ENCODE measurements around the gene CABLES2.

CABLES2 gene

DNA sequence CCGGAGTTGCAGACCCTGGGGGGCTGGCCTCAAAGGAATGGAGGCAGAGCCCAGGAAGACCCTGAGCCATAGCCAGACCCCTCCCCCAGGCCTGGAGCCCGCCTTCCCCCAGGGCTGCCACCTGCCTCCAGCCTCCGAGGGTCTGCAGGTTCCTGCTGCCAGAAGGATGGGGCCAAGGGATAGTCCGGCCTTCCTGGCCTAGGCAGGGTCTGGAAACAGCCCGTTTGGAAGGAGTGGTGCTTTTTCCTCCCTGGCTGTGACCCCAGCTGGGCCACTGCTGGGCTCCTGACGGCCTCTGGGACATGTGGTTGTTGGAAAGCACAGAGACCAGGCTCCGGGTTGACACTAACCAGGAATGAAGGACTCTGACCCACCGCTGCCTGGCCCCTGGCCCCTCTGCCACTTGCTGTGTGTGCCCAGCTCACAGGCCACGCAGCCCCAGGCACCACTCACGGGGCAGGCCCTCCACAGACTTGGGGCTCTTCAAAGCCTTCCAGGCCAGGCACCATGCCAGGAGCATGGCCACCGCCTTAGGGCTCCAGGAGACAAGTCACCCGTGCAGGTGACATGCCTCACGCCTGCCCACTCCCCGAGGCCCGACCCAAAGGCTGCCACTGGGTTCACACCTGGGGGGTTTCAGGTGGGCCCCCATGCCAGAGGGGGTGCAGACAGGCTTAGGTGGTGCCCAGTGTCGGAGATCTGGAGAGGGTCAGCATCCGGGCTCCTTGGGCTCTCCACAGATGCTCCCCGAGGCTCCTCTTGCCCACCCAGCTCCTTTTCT, 36.1 kb downstream of the CABLES2 start:
- no peak for DNase-seq (ENCODE audit: low read depth)

DNA sequence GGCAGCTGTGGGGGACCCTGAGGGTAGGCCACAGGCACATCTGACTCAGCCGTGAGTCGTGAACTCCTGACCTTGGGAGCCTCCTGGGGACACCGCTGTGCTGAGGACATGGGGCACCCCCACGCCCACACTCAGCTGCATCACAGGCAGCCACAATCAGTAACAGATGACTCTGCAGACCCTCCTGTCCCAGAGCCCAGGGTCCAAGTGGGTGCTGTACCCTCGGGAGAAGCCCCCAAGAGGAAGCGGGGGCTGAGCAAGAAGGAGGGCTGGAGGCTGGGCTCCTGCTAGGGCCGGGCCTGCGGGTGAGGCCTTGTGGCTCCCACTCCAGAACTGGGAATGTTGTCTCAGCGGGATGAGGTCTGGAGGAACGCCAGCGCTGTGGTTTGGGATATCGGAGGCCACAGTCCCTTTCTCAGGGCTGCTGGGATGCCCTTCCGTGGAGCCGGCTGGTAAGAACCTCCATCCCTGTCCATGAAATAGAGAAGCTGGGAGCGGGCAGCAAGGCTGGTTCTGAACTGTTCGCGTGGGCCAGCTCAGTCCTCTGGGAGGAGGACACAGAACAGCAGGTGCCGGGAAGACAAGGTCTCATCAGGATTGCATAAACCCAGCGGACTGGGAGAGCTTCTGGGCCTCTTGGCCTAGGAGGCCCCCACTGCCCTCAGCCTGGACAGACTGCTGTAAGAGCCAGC, 36.8 kb downstream of the CABLES2 start:
- no peak for DNase-seq (ENCODE audit: low read depth)

DNA sequence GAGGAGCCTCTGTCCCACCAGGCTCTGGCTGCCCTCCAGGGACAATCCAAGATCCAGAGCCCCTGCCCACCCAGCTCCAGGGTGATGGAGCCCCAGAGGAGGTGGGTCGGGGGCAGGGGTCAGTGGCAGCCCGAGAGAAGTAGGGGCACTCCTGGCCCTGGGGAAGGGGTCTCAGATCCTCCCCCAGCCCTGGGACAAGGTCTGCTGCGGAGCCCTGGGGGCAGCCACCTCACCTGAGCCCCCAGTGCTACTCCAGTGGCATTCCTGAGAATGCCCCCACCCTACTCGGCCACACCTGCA, 37.3 kb downstream of the CABLES2 start:
- DNase-seq (ENCODE audit: low read depth): no peak

DNA sequence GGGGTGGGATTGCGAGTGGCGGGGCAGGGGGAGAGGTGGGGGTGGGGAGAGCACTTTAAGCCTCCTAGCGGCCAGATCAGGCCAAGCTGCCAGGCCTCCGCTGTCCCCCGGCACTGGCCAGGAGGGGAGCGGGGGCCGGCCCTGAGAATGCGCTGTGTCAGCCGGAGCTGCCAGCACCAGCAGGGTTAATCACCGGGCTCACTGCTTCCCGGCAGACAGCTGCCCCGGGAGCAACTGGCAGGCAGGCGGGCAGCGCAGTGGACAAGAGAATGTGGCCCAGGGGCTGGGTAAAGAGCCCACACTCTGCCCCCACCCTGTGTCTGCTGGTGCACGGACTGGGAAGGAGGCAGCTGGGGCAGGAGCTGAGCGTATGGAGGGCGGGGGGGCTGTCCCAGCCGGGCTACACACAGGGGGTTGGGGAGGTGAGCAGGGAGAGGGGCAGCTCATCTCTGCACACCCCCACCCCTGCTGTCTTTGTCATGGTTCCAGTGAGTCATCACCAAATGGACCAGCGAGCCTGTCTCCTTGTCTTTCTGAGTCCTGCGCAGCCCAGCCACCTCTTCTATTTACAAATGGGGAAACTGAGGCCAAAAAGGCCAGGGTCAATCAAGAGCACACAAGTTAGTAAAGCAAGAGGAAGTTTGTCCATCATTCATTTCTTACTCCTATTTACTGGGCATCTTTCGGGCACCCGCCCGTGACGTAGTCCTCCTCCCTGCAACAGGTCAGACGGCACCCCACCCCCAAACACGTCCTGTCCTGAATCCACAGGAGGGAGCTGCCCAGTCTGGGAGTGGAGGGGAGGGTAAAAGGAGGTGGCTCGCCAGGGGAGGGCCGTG, 37.9 kb downstream of the CABLES2 start:
- no peak for DNase-seq (ENCODE audit: low read depth)

DNA sequence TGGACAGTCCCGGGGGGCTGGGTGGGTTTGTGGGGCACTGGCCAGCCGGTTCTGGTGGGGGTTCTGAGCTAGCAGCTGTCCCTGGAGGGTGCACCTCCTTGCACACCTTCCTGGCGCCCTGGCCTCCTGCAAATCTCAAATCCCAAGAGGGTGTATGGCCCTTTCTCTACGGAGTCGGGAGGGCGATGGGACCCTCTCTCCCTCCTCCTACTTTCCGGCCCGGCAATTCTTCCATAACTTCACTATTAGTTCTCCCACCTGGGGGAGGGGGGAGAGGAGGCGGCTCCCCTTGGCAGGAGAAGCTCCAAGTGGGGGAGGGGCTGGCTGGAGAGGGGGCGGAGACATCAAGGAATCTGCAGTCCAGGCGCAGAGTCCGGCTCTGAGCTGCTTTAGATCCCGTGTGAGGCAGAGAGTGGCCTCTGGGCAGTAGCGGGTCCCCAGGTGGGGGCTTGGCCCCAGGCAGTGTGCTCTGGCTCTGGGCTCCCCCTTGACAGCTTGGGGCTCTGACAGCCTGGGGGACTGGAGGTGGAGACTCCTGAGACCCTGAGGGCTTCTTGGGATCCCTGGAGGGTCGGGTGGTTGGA, 38.6 kb downstream of the CABLES2 start:
- DNase-seq (ENCODE audit: low read depth): no peak

DNA sequence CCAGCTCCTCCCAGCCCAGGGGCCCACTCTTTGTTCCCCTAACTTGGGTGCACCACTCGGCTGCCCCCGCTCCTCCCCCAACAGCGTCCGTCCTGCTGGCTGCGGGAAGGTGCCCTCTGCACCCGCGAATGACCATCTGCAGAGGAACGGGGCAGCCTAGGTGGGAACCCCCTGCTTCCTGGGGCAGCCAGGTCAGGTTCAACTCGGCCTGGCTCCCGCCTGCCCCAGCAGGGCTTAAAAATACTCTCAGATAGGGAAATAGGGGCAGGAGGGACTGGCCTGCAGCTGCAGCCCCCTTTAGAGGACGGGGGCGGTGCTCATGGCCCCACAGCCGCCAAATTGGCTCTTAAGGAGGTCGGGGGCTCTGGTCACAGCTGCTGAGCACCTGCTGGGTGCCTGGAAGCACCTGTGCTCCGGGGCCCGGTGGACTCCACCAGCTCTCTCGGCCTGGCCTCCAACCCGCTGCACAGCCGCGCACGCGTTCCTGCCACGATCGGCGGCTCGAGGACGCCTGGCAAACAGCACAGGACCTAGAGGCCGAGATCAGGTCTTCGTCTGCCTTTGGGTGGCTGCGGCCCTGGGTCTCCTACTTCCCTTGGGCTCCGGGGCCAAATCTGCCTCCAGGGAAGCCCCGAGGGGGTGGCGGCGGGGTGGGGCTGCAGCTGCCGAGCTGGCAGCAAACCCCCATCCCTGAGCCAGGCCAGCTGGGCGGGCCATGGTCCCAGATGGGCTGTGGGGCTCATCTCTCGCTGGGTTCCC, 39.3 kb downstream of the CABLES2 start:
- DNase-seq (ENCODE audit: low read depth): no peak

DNA sequence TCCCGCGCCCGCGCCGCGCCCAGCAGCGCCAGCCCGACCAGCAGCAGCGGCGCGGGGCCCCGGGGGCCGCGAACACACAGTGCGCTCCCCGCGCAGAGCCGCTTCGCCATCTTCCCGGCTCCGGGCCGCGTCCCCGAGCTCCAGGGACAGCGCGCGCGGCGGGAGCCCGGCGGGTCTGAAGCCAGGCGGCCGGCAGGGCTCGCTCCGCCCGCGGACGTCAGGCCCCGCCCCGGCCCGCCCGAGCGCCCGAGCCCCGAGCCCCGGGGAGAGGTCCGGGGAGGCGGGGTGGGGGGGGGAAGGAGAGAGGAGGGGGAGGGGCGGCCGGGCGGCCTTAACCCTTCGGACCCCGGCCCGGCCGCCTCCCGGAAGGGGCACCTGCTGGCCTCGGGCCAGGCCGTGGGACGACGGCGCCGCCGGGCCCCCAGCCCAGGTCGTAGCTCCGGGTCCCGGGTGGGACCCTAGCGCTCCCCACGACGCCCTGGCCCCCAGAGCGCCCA, 39.9 kb downstream of the CABLES2 start, which contains the start of gene LAMA5:
LAMA5 (minus strand) TSS at position 177 of the 497 bp plus-strand sequence; CDS start at position 110, 67 bp downstream.
- no peak for DNase-seq (ENCODE audit: low read depth)

DNA sequence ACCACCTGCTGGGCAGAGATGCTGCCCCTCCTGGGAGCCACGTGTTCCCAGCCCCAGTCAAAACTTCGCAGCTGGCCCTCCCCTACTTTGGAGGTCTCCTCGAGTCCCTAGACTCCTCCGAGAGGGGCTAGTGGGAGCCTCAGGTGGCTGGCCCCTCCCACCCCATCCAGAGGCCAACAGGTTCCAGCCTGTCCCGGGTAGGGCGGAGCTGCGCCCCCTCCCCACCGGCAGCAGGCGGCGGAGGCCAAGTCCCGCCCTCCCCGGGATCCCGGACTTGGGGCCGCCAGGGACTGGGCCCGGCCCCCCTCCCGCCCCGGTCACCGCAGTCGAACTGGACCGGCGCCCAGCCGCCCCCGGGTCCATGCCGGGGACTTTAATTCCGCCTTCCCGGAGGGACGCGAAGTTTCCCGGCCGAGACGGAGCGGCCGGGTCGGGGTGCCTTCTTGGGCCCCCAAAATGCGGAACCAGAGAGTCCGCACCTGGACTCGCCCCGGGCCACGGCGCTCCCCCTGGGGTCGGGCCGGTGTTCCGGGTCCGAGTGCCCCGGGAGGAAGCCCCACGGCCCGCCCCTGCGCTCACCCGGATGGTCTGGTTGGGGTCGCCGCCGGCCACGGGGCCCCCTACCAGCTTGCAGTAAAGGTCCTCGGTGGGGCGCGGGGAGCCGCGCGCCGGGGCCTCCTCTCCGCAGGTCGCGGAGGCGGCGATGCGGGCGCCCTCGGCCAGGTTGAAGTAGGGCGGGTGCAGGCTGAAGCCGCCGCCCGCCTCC, 40.5 kb downstream of the CABLES2 start:
- DNase-seq (ENCODE audit: low read depth): no peak

DNA sequence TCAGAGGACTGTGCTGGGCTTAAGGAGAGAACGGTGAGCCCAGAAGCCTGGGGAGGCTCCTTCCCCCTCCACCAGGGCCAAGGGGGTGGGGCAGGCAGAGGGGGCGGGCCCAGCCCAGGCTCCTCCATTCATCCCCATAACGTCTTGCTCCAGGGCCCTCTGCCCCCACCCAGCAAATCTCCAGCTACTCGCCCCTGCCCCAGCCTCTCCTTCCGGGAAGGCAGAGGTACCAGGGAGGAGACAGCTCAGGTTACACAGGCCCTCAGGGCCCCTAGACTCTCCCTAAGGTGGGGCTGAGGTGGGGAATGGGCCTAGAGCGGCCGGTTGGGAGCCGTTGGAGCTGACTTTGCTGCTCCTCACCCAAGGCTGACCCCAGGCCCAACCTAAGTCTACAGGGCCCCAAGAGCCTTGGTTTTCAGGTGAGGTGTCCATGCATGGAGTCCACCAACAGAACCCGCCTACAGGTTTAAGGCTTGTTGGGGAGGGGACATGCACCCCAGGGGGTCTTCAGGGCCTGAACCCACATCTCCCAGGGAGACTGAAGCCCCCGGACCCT, 41.2 kb downstream of the CABLES2 start:
- DNase-seq (ENCODE audit: low read depth): no peak

DNA sequence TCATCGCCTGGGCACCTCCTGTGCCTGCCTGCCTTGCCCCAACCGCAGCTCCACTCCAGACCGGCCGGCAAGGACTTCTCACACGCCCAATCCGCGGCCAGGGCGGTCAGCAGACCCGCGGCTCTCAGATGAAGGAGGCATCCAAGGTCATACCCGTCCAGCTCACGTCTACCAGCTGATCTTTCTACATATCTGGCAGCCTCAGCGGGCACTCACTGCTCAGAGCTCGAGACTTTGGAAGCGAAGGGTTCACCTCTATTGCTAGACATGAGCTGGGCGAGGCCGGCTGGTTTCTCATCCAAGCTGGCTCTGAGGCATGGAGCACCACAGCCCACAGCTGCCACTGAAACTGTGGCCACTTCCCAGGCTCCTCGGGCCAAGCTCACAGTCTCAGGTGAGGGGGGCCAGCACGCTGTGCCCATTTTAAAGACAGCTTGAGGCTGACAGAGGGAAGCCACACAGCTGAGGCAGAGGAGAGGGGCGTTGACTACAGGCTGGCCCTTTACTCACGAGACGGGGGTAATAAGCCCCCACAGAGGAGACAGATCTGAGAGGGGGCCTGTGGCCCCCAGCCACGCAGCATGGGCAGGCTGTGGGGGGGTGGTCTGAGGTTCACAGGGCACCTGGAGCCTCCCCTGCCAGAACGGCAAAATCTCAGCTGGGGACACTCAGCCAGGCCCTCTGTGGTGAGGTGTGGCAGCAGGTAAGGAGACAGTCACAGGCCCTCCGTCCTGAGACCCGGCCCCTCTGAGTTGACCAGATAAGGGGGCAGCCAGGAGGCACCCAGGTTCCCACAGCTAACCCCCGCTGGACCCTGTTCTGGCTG, 42.0 kb downstream of the CABLES2 start:
- no peak for DNase-seq (ENCODE audit: low read depth)

DNA sequence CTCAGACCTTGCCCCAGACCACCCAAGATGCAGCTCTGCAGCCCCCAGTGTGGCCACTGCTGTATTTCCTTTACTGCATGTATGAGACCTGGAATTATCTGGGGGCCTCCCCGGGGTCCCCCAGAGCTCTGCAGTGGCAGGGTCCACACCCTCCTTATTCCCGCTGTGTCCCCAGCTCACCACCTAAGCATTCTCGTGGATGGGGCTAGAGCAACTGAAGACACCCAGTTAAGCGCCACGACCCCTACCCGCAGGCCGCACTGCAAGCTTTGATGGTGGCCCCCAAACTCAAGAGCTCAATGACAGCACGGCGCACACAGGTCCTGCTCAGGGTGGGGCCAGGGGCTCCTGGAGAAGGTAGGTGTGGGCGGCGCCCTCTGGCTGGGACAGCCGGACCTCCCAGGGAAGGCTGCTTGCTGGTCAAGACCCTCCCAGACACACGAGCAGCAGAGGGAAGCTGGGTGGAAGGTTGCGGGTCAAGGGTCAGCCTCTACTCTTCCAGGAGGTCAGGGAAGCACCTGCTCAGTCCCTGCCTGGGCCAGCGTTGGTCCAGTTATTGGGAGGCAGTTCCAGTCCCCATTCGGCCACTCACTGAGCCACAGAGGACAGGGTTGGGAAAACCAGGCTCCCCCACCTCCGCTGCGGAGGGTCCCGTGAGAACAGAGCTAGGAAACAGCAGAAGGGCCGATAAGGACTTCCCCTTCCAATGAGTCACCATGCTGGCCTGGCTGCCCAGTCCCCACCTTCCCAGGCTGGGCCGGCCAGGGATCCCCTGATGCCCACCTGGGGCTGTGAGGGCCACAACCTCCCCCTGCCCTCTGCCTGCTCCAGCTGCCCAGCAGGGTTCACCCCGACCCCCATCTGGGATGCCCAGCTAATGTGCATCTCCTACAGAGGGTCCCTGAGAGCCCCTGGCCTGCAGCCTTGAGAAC, 42.9 kb downstream of the CABLES2 start:
- DNase-seq (ENCODE audit: low read depth): no peak

DNA sequence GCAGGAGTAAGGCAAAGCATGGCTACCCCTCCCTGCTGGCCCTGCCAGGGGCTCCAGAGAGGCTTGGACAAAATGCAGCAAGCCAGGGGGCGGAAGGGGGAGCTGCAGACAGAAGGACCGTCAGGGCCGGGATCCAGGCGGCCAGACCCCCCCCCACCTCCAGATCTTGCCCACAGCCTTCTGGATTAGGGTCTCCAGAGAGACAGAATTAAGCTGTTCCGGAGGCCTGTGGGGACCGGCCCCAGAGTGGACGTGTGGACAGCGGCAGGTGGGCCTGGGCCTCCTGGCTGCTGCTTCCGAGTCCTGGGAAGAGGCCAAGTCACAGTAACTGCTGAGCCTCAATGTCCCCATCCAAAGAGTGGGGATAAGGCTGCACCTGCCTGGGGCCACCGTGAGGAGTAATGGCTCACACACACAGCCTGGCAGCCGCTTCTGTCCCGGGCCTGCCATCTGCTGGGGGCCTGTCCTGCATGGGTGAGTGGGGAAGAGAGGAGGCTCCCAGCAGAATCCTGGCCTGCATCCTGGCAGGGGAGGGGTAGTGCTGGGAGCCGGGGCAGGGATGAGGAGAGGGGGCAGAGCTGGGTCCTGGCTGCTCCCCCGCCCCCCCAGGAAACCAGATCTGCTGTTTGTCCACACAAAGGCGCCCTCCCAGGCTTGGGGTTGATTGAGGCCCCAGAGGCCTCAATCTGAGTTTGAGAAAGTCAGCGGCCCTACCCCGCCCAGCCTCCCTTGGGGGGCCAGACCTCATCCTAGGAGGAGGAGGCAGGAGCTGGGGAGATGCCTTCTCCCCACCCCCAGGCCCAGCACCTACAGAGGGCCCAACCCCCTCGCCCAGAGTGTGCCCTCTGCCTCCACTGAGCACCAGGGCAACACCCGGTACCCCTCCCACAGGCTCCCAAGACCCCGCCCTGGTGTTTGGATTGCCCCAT, 43.8 kb downstream of the CABLES2 start:
- DNase-seq (ENCODE audit: low read depth): no peak

DNA sequence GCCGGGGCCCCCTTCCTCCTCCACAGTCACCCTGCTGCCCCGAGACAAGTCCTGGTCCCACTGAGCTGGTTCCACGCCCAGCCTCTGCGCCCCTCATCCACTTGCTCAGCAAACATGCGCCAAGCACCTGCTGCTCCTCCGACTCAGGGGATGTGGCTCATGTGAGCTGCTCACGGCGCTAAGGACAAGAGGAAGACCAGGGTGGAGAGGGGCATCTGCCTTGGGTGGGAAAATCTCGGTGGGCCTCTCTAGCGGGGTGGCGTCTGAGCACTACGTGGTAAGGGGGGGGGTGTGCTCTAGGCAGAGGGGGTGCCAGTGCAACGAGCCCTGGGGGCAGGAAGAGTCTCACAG, 44.5 kb downstream of the CABLES2 start:
- DNase-seq (ENCODE audit: low read depth): no peak

DNA sequence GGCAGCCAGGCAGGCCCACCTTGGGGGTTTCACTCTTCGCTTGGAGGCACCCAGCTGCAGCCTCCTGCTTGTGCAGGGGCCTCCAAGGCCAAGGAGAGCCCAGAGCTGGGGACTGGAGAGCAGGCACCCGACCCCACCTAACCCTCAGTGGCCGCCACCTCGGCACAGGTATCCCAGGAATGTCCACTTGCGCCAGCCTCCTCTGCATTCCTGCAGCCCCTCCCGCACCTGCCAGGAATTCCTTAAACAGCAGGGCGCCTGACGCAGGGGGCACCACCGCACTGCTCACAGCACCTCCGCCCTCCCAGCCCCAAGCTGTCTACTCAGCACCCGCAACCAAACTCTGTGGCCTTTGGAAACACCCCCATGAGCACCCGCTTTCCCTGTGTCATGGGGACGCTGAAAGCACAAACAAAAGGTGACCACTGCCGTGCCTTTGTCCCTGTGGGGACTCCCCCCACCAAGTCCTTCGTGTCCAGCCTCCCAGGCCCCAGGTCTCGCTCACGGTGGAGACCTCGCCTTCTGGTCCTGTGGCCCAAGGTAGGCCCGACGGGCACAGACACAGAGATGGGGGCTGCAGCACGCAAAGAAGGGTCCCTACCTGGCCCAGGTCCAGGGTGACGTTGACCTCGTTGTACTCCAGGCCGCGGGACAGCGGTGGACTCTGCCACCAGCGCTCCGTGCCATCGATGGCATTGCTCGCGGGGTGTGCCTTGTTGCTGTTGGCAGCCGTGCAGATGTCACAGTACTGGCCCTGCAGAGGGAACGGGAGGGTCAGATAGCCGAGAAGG, 45.1 kb downstream of the CABLES2 start:
- no peak for DNase-seq (ENCODE audit: low read depth)

DNA sequence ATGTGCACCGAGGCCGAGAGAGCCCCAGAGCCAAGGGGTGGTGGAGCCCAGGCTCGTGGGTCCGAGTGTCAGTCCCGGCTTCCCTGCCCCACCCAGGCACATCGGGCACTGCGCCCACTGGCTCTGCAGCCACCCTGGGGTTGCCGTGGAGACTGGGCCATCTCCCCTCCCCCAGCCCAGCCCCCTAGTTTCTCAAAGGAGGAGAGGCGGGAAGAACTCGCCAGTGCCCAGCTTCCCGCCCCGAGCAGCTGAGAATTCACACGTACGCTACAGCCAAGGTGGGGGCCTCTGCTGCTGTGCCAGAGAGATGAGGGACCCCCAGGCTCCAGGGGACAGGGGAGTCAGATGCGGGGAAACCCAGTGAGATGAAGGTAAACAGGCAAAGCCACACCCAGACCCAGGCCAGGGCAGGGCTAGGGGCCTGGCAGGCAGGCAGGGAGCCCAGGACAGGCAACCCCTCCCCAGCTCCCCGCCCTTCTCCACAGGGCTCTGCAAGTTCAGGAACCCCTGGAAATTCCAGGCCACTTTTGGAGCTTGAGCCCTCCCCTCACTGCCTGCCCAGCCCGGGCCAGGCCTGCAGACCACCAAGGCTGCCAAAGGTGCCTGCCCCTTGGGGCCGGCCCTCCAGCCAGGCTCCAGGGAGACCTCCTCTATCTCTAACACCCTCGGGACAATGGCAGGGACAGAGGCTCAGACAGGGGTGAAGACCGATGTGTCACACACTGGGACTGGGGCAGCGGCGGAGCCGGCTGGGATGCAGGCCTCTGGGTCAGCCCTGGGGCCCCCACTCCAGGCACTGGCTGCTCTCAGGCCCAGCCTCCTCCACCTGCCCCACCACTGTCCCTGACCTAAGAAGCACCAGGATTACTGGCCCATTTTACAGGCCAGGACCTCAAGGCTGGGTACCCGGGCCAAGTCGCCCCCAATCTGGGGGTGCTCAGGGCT, 46.0 kb downstream of the CABLES2 start:
- no peak for DNase-seq (ENCODE audit: low read depth)
